Measurements from ENCODE around the gene ADCY1. TPM values are rescaled to one million over a fixed set of nuclear protein-coding genes. Genes with fewer than 3 reads are reported as not detected.

Gene ADCY1
- total RNA-seq, 3 donors from 2014 or later (not counting 1 experiment from before 2014, with no cell fraction given): 0.02 to 0.15 TPM; not detected in 1

GRCh38 chr7:45591101-45591906 is 17.1 kb downstream of the ADCY1 start:
- intact Hi-C loops (cut with micrococcal nuclease): no loop called here
- no peaks in the 10 kb centered on the region for H3K4me1 ChIP-seq (ENCODE audit: control insufficient read depth, insufficient read depth, low read length)
- H3K27me3 Mint-ChIP-seq (ENCODE audit: low read depth in 2 of 2): no peaks in the 10 kb centered on the region

DNA sequence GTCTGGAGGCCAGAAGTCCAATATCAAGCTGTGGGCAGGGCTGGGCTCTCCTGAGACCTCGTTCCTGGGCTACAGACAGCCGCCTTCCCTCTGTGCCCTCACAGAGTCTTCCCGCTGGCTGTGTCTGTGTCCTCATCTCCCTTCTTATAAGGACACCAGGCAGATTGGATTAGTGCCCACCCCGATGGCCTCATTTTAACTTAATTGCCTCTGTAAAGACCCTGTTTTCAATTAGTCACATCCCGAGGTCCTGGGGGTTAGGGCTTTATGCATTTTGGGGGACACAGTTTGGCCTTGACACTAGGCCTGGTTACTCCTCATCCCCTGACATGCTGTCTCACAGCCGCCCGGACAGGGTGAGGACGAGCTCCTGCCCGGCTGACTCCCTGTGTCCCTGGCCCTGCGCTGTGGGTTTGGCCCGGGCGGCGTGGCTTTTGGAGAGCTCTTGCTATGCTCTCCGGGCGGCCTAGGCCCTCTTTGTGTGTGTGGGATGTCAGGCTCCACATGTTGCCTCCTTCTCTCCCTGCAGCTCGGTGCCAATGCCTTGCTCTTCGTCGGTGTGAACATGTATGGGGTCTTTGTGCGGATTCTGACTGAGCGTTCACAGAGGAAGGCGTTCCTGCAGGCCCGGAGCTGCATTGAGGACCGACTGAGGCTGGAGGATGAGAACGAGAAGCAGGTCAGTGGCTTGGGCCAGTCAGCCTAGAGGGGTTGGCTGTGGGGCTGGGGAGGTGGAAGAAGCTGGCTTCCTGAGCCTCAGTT is 18.2 kb downstream of the ADCY1 start:
- no peak for TF ChIP-seq CTCF (IDR thresholded peaks at IDR 0.05)
- WGBS (ENCODE audit: insufficient coverage): 91% methylated on average over 24 of the region's 24 CpGs
- Mint-ChIP-seq H3K27me3 (ENCODE audit: low read depth in 2 of 2) (no peaks in the 10 kb centered on the region), H3K9me3 (no peaks in the 10 kb centered on the region), H3K27ac (no peak overlapping the region), H3K36me3 (no peaks in the 10 kb centered on the region), H3K4me1 (no peaks in the 10 kb centered on the region), H3K4me3 (no peak overlapping the region)
- ATAC-seq (no peak), DNase-seq (peak in 1 of 2 donors; percentile 6)
- Histone ChIP-seq H3K9me3 (ENCODE audit: control insufficient read depth, insufficient read depth, low read length) (no peaks in the 10 kb centered on the region), H3K4me3 (ENCODE audit: low read length) (no peak overlapping the region), H3K4me1 (ENCODE audit: control insufficient read depth, insufficient read depth, low read length) (no peaks in the 10 kb centered on the region), H3K27me3 (ENCODE audit: control insufficient read depth, insufficient read depth, low read length) (no peaks in the 10 kb centered on the region), H3K36me3 (ENCODE audit: control insufficient read depth, insufficient read depth, low read length) (no peaks in the 10 kb centered on the region), H3K27ac (ENCODE audit: low read length) (no peak overlapping the region)
- intact Hi-C loops (cut with micrococcal nuclease): no loop called here

More at GRCh38 chr7:45591101-45591906, 17.1 kb downstream of the ADCY1 start:
- no peak for ATAC-seq
- no peak overlapping the region for H3K27ac ChIP-seq (ENCODE audit: low read length)
- Mint-ChIP-seq H3K4me3 (no peak overlapping the region), H3K9me3 (no peaks in the 10 kb centered on the region), H3K36me3 (no peaks in the 10 kb centered on the region), H3K4me1 (no peaks in the 10 kb centered on the region), H3K27ac (no peak overlapping the region)
- no peaks in the 10 kb centered on the region for H3K27me3 ChIP-seq (ENCODE audit: control insufficient read depth, insufficient read depth, low read length)
- H3K4me3 ChIP-seq (ENCODE audit: low read length): no peak overlapping the region
- no peaks in the 10 kb centered on the region for H3K9me3 ChIP-seq (ENCODE audit: control insufficient read depth, insufficient read depth, low read length)
- no peaks in the 10 kb centered on the region for H3K36me3 ChIP-seq (ENCODE audit: control insufficient read depth, insufficient read depth, low read length)
- DNase-seq: peak in 1 of 2 donors; percentile 8
- WGBS (ENCODE audit: insufficient coverage): 79% methylated on average over 11 of the region's 11 CpGs
- no peak for TF ChIP-seq CTCF (IDR thresholded peaks at IDR 0.05)

DNA sequence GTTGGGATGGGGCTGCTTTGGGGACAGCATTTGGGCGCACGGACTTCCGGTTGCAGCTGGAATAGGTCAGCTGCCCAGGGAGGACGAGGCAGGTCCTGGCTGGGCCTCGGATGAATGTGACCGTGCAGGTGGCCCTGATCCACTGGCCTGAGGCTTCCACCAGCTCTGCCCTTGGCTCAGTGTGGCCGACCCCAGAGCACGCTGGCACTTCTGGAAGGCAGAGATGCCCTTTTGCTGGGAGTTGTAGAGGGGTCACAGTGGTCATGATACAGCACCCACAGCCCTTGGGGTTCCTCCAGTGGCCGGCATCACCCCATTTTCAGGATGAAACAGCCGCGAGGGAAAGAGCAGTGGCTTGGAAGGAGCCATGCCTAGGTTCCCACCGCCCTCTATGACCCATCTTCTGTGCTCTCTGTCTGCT is 19.0 kb downstream of the ADCY1 start:
- intact Hi-C loops (cut with micrococcal nuclease): no loop called here
- H3K36me3 Mint-ChIP-seq: no peaks in the 10 kb centered on the region

More for the DNA sequence above, 19.0 kb downstream of the ADCY1 start:
- no peak overlapping the region for H3K4me3 ChIP-seq (ENCODE audit: low read length)
- ATAC-seq (no peak), DNase-seq (peak in 1 of 2 donors; percentile 4)
- H3K9me3 ChIP-seq (ENCODE audit: control insufficient read depth, insufficient read depth, low read length): no peaks in the 10 kb centered on the region
- 91% methylated on average over 12 of the region's 12 CpGs for WGBS (ENCODE audit: insufficient coverage)
- no peaks in the 10 kb centered on the region for H3K36me3 ChIP-seq (ENCODE audit: control insufficient read depth, insufficient read depth, low read length)
- H3K27ac ChIP-seq (ENCODE audit: low read length): no peak overlapping the region
- H3K27me3 Mint-ChIP-seq (ENCODE audit: low read depth in 2 of 2): no peaks in the 10 kb centered on the region
- H3K9me3 Mint-ChIP-seq: no peaks in the 10 kb centered on the region
- H3K27ac Mint-ChIP-seq: no peak overlapping the region
- no peak overlapping the region for H3K4me3 Mint-ChIP-seq
- H3K4me1 Mint-ChIP-seq: no peaks in the 10 kb centered on the region
- H3K27me3 ChIP-seq (ENCODE audit: control insufficient read depth, insufficient read depth, low read length): no peaks in the 10 kb centered on the region
- no peak for TF ChIP-seq CTCF (IDR thresholded peaks at IDR 0.05)
- no peaks in the 10 kb centered on the region for H3K4me1 ChIP-seq (ENCODE audit: control insufficient read depth, insufficient read depth, low read length)
